ENCODE data around the gene RAC2.

Gene RAC2

GRCh38 chr22:37232140-37232998, 11.7 kb downstream of the RAC2 start:
- no peak for DNase-seq (ENCODE audit: low read depth, low spot score)
- in situ Hi-C loops (cut with HindIII; ENCODE audit: low sequenced_read_pairs): no loop called here
- TF ChIP-seq, protein P1, sequence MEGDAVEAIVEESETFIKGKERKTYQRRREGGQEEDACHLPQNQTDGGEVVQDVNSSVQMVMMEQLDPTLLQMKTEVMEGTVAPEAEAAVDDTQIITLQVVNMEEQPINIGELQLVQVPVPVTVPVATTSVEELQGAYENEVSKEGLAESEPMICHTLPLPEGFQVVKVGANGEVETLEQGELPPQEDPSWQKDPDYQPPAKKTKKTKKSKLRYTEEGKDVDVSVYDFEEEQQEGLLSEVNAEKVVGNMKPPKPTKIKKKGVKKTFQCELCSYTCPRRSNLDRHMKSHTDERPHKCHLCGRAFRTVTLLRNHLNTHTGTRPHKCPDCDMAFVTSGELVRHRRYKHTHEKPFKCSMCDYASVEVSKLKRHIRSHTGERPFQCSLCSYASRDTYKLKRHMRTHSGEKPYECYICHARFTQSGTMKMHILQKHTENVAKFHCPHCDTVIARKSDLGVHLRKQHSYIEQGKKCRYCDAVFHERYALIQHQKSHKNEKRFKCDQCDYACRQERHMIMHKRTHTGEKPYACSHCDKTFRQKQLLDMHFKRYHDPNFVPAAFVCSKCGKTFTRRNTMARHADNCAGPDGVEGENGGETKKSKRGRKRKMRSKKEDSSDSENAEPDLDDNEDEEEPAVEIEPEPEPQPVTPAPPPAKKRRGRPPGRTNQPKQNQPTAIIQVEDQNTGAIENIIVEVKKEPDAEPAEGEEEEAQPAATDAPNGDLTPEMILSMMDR (IDR thresholded peaks at IDR 0.05; ENCODE audit: low read depth, low read length): no peak
- no peak overlapping the region for H3K4me3 ChIP-seq (ENCODE audit: low read depth, low read length)

DNA sequence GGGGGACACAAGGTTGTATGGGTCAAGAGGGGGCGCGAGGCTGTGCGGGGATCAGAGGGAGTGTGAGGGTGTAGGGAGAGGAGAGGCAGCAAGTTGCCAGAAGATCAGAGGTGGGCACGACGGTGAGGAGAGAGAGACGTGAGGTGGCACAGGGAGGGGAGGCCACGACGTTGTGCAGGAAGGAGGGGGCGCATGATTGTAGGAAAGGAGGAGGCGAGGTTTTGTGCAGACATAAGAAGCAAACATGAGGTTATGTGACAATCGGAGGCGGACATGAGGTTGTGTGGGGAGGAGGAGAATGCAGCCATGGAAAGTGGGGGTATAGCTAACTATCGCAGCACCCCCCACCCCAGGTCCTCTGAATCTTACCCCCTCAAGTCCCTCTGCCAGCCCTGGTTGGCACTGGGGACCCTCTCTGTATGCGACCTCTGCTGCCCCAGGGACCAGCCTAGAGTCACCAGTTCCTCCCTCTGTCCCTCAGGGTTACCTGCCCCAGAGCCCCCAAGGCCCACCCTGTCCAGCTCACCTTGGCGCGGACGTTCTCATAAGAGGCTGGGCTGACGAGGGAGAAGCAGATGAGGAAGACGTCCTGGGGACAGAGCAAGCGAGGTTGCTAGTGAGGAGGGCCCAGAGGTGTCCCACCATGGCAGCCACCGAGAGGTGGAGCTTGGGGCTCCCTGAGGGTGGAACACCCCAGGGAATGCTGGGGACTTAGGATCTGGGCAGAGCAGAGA, 12.5 kb downstream of the RAC2 start:
- no peak overlapping the region for H3K4me3 ChIP-seq (ENCODE audit: low read depth, low read length)
- TF ChIP-seq, protein P1 (IDR thresholded peaks at IDR 0.05; ENCODE audit: low read depth, low read length): no peak
- no peak for DNase-seq (ENCODE audit: low read depth, low spot score)
- in situ Hi-C loops (cut with HindIII; ENCODE audit: low sequenced_read_pairs): no loop called here

GRCh38 chr22:37230673-37231405, 13.2 kb downstream of the RAC2 start:
- DNase-seq (ENCODE audit: low read depth, low spot score): no peak
- in situ Hi-C loops (cut with HindIII; ENCODE audit: low sequenced_read_pairs): no loop called here
- H3K4me3 ChIP-seq (ENCODE audit: low read depth, low read length): no peak overlapping the region
- TF ChIP-seq, protein P1 (IDR thresholded peaks at IDR 0.05; ENCODE audit: low read depth, low read length): no peak

GRCh38 chr22:37229805-37230672, 14.0 kb downstream of the RAC2 start:
- no peak overlapping the region for H3K4me3 ChIP-seq (ENCODE audit: low read depth, low read length)
- in situ Hi-C loops (cut with HindIII; ENCODE audit: low sequenced_read_pairs): no loop called here
- peak; percentile 30 for DNase-seq (ENCODE audit: low read depth, low spot score)
- TF ChIP-seq, protein P1 (IDR thresholded peaks at IDR 0.05; ENCODE audit: low read depth, low read length): no peak

DNA sequence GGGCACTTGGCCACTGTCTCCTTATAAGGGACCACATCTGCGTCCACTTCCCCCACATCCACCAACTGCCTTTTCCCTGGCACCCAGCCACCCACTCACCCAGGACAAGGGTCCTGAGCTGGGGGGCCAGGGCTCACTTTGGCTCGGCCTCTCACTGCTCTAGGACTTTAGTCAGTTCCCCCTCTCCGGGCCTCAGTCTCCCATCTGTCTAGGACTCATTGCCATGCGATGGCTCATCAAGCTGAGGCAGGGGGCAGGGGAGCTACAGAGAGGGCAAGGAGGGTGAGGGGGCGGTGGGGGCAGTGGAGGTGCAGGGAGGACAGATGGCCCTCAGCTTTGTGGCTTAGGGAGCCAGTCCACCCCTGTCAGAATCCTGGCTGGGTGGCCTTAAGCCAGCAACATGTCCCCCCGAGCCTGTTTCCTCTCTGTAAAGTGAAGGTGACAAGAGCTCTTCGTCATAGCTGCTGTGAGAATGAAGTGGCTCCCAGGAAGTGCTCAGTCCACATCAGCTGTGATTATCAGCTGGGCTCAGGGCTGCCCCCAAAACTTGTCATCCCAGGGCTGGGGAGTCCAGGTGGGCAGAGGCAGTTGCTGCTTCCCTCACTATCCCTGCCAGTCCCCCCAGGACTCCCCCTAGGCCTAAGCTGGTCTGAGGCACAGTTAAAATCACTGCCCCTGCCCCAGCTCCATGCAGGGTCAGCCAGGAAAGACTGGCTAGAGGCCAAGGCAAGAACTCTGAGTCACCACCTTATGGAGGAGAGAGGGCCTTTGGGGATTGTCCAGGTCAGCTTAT, 14.9 kb downstream of the RAC2 start:
- in situ Hi-C loops (cut with HindIII; ENCODE audit: low sequenced_read_pairs): no loop called here
- peak; percentile 82 for DNase-seq (ENCODE audit: low read depth, low spot score)
- H3K4me3 ChIP-seq (ENCODE audit: low read depth, low read length): no peak overlapping the region

More for the DNA sequence above, 14.9 kb downstream of the RAC2 start:
- TF ChIP-seq, protein P1 (IDR thresholded peaks at IDR 0.05; ENCODE audit: low read depth, low read length): no peak
